GM18951 (cell line): Measurements from ENCODE around the gene ZEB2.

Experiments
- POLR2A ChIP-seq: IDR thresholded peaks from 4 replicates; pipeline ENCODE4 v1.6.1; 2011; ENCODE audit warnings: mild to moderate bottlenecking; ENCODE audit not compliant: insufficient read length, insufficient read depth; ENCODE audit errors: extremely low read depth
- in situ Hi-C: fragments of 300-500 bp; cut with MboI; formaldehyde crosslinking; loops from one replicate; pipeline ENCODE4 v1.12.0; 2022; ENCODE audit warnings: low sequenced_read_pairs, mixed read lengths, inconsistent platforms; ENCODE audit not compliant: unreplicated experiment

ZEB2 gene

GRCh38 chr2:144519934-144520731, at the start of gene ZEB2:
TSS of gene ZEB2 (minus strand) at chr2:144520119. CDS start at chr2:144517350, 2,769 bp downstream.
- in situ Hi-C loops = no loop called here
- no peak for TF ChIP-seq POLR2A

GRCh38 chr2:144567745-144568144, 47.8 kb upstream of the ZEB2 start:
- in situ Hi-C loops = no loop called here
- TF ChIP-seq POLR2A = no peak

DNA sequence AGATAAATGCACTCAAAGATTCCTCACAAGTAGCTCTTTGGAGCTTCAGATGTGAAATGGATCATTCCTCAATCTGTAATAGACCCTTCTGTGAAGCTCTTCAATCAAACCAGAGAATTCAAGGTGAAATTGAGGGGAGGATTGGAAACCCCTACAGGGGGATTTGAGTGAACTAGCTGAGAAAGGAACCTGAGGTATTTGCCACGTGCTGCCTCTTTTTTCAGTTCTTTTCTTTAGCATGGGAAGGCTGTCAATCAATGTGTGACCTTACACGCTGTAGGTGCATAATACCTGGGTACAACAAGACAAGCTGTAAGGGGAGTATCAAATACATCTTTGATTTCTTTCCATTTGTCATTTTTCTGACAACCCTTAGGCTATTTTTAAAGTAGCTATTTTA, 46.5 kb upstream of the ZEB2 start:
- TF ChIP-seq POLR2A = no peak
- in situ Hi-C loops = no loop called here

DNA sequence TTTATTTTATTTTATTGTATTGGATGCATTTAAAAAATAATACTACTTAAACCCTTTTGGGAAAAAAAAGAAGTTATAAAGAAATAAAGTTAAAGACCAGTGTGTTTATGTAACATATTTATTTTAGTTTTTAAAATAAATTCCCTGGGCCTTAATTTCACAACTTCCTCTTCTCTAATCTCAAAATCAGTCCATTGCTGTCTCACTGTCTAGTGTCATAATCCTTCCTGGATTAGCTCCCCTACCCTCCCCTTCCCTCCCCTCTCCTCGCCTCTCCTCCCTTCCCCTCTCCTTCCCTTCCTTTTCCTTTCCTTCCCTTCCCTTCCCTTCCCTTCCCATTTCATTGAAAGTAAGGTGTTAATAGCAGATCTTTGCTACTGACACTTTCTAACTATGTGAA, 40.3 kb upstream of the ZEB2 start:
- in situ Hi-C loops = no loop called here
- TF ChIP-seq POLR2A = no peak

DNA sequence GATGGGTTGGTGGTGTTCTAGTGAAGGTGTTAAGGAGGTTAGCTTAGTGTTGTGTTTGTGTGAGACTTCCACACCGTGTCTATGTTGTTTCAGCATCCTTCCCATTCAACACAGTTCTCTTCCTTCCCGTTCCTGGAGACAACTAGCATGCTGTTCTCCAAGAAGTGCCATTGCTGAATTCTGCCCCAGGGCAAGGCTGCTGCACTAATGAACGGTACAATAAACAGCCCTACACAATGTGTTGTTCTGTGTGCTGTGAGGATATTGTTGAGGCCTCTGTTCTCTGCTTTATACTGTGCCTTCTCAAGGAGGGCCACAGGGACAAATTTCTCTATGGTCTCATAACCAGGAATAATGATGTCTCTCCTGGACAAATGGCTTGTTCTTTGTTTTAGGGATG, 39.8 kb upstream of the ZEB2 start:
- TF ChIP-seq POLR2A = no peak
- in situ Hi-C loops = no loop called here

DNA sequence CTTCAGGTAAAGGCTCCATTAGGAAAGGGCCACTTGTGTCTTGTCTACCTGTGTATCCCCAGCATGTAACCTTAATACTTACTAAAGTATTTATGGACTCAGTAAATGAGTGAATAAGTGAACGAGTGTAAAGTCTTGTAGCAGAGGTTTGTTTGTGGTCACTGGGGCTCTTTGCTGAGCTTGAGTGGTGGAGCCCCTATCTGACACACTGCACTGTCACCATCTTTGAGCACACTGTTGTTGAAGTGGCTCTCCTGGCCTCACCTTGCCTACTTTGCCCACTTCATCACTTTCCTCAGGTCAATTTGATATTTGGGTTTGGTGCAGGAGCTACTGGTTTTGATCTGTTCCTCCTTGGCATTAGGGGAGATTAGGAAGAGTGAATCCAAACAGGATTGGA, 39.3 kb upstream of the ZEB2 start:
- no peak for TF ChIP-seq POLR2A
- in situ Hi-C loops = no loop called here

DNA sequence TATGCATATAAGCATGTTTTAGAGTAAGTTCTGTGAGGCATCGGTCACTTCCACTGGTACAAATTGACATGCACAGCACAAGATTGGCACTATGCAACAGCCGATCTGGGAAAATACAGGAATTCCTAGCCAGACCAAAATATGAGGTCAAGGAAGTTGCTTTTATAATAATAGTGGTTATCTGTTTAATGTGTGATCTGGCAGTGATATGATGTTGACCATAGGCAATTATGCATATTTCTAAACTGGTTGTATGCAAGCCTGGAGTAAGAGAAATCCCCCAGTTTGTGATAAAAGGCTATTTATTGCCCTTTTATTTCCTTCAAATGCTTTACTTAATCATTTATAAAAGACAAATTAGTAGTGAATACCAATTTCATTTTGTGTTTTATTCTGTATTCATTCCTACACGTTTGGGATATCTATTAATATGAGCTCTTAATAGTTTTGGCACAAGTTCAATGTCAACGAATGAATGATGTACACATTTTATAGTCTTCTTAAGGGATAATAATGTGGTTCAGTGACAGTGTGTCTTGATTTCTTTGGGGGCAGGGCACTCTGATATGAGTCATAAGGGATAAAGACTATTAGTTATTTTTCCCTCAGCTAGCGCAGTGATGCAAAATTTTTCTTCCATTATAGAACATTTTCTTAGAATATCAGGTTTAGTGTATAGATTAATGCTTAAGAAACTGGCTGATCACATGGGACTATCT, 34.7 kb upstream of the ZEB2 start:
- in situ Hi-C loops = no loop called here
- TF ChIP-seq POLR2A = no peak

DNA sequence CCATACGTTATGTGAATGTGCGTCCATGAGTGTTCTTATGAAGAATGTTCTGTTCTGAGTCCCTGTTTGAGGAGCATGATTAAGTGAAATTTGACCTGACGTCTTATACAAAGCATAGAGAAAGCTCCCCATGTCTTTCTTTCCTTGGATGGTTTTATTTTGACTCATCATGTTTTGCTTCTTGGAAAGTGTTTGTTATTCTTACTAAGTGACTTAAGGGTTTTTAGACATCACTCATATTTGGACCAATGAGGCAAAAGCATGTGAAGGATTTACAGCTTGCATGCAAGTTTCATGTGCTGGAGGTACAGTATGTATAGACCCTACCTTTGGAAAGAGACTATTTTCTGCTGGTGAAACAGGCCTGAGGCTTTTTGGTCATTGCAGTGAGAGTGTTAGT, 33.5 kb upstream of the ZEB2 start:
- TF ChIP-seq POLR2A = no peak
- in situ Hi-C loops = no loop called here

DNA sequence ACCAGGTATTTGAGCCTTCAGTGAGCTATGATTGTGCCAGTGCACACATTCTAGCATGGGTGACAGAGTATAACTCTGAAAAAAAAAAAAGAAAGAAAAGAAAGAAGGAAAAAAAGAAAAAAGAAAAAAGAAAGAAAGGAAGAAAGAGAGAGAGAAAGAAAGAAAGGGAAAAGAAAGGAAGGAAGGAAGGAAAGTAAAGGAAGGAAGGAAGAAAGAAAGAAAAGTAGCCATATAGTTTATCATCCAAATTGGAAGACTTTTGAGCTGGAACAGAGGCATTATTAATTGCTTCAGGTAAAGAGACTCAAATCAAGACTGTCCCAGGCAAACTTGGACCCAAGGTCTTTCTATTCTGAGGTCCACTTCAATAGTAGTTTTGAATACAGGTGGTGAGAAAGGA, 32.9 kb upstream of the ZEB2 start:
- TF ChIP-seq POLR2A = no peak

DNA sequence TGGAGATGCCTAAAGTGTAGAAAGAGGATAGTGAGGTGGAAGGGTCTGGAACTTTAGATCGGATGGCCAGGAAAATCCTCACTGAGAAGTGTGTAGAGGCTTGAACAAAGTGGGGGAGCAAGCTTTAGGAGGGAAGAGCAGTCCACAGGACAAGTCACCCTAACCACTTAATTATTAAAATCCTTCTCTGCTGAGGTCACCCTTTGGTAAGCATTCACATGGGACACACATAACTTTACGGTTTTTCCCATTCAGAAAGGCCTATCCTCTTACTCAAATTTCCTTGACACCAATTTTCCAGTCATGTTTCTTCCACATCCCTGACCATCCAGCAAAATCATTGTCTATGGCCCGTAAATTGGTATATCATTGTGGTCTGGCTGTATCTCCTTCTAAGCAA, 31.0 kb upstream of the ZEB2 start:
- in situ Hi-C loops = no loop called here
- TF ChIP-seq POLR2A = no peak

More for the DNA sequence above, 32.9 kb upstream of the ZEB2 start:
- in situ Hi-C loops = no loop called here

- TF ChIP-seq POLR2A = no peak
- in situ Hi-C loops = no loop called here
Measured at GRCh38 chr2:144550084-144550483, 30.2 kb upstream of the ZEB2 start.

DNA sequence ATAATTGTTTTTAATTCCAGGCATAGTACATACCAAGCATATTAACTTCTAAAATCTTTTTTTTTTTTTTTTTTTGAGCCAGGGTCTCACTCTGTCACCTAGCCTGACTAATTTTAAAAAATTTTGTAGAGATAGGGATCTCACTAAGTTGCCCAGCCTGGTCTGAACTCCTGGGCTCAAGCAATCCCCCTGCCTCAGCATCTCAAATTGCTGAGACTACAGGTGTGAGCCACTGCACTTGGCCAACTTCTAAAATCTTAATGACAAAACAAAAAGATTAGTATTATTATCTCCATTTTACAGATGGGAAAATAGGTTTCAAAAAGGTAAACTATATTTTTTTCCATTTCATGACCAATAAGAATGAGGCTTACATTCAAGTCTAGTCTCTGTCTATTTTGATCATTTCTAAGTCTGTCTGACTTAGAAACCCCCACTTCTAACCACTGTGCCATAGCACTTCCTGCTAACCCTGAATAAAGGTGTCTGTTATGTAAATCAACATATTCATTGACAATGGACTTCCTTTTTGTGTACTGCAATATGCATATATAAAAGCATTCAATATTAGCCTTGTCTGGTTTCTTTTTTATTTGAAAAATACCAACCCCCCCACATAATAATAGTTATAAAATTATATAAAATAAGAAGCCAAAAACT, 28.7 kb upstream of the ZEB2 start:
- in situ Hi-C loops = no loop called here
- no peak for TF ChIP-seq POLR2A

DNA sequence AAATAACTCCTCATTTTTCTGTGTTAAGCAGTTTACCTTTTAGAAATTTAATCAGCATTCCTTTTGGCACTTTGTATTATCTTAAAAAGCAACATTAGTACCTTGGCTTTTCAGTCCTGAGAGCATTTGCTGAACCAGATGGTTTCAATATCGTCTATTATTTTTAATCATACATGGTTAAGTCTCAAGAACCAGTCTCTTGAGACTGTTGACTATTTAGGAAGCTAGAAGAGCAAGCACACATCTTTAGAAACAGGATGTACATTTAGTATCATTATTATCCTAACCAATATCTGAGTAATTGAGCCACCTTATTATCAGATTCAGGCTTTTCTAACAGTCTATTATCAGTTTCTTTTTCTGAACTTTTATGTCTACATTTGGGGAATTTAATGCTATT, 28.2 kb upstream of the ZEB2 start:
- no peak for TF ChIP-seq POLR2A
- in situ Hi-C loops = no loop called here
